A549 (cell line): Measurements from ENCODE around the gene RING1. TPM values are rescaled to one million over a fixed set of nuclear protein-coding genes. Genes with fewer than 3 reads are reported as not detected.
A peak's percentile ranks its signal among the peaks of the same experiment; 100 is the strongest.

Experiments
- ATAC-seq, 2 experiments: fragments of 200-7000 bp in 1 of 2; fragments of >200 bp in 1 of 2; cut with Nextera tagmentation in 1 of 2; cut with Tn5 transposase in 1 of 2; 3 replicates each; pipeline versions ENCODE4 v1.8.0 to v1.9.1; 2018 to 2020; ENCODE audit warnings: mild to moderate bottlenecking in 1 of 2, moderate library complexity in 1 of 2
- CTCF ChIA-PET: fragments of 300-600 bp; sonication (Branson Sonifier 250); formaldehyde crosslinking; extraction: SDS; loops from one replicate; lab custom pipeline; 2021; ENCODE audit warnings: antibody characterized with exemption, inconsistent platforms; lab: Yijun Ruan, JAX
- POLR2A ChIA-PET: fragments of 350-600 bp; formaldehyde crosslinking; extraction: SDS; loops from one replicate; lab custom pipeline; 2021; ENCODE audit warnings: antibody characterized with exemption, inconsistent platforms; lab: Yijun Ruan, JAX
- DNase-seq, 2 experiments: peaks; one replicate each; pipeline versions ENCODE4 v3.0.0 to v3.0.0-alpha.2; 2011 to 2016; ENCODE audit warnings: low read depth in 1 of 2, low spot score in 1 of 2
- FAIRE-seq: peaks from 2 replicates; lab custom pipeline; 2011; peaks lifted over from hg19 to GRCh38; lab: Jason Lieb, UNC
- H3K27ac ChIP-seq, 2 experiments: fragments of >200 bp; sonication (Bioruptor Twin); formaldehyde crosslinking; 3 replicates each; pipeline ENCODE4 v1.5.1; 2016 to 2017
- H3K4me1 ChIP-seq: fragments of >200 bp; sonication (Bioruptor Twin); formaldehyde crosslinking; 3 replicates; pipeline ENCODE4 v1.6.1; 2016
- H3K4me2 ChIP-seq: fragments of >200 bp; sonication (Bioruptor Twin); formaldehyde crosslinking; 3 replicates; pipeline ENCODE4 v1.6.1; 2016
- H3K4me3 ChIP-seq: fragments of >200 bp; sonication (Bioruptor Twin); formaldehyde crosslinking; 3 replicates; pipeline ENCODE4 v1.5.1; 2016
- H3K9me3 ChIP-seq: fragments of >200 bp; sonication (Bioruptor Twin); formaldehyde crosslinking; 3 replicates; pipeline ENCODE4 v1.6.1; 2016
- BHLHE40 ChIP-seq: IDR thresholded peaks from 2 replicates; pipeline ENCODE4 v1.6.1; 2012; ENCODE audit warnings: low read depth, low read length, inconsistent platforms
- CBX2 ChIP-seq: fragments of 200-600 bp; sonication (generic); IDR thresholded peaks from 2 replicates; pipeline ENCODE4 v1.6.1; 2016; ENCODE audit warnings: low read depth, mild to moderate bottlenecking, borderline replicate concordance
- CBX8 ChIP-seq: fragments of 200-600 bp; sonication (generic); IDR thresholded peaks from 2 replicates; pipeline ENCODE4 v1.6.1; 2016
- CEBPB ChIP-seq, 2 experiments: fragments of >200 bp in 1 of 2; sonication (Bioruptor Twin) in 1 of 2; formaldehyde crosslinking in 1 of 2; IDR thresholded peaks; 2 replicates each; pipeline ENCODE4 v1.6.1; 2012 to 2016
- CHD4 ChIP-seq: fragments of 200-600 bp; sonication (generic); IDR thresholded peaks from 2 replicates; pipeline ENCODE4 v1.6.1; 2016; ENCODE audit warnings: antibody characterized with exemption, mild to moderate bottlenecking, borderline replicate concordance
- EHF ChIP-seq: fragments of 250-450 bp; sonication (Bioruptor Pico); IDR thresholded peaks from 2 replicates; pipeline ENCODE4 v1.5.0; 2020; ENCODE audit warnings: mild to moderate bottlenecking
- EHMT2 ChIP-seq: fragments of 200-600 bp; sonication (generic); IDR thresholded peaks from 2 replicates; pipeline ENCODE4 v1.6.1; 2016; ENCODE audit warnings: antibody characterized with exemption, low read depth, mild to moderate bottlenecking, moderate library complexity
- EP300 ChIP-seq, 2 experiments: fragments of >200 bp; sonication (Bioruptor Twin); formaldehyde crosslinking; IDR thresholded peaks; 2 replicates in 1 of 2; 3 replicates in 1 of 2; pipeline ENCODE4 v1.6.1; 2016 to 2017
- ESRRA ChIP-seq: fragments of 150-350 bp; IDR thresholded peaks from 2 replicates; pipeline ENCODE4 v1.6.1; 2014; ENCODE audit warnings: mild to moderate bottlenecking, low read length, borderline replicate concordance
- GATA3 ChIP-seq: IDR thresholded peaks from 2 replicates; pipeline ENCODE4 v1.6.1; 2012; ENCODE audit warnings: borderline replicate concordance
- MAFK ChIP-seq: fragments of 450-650 bp; IDR thresholded peaks from 2 replicates; pipeline ENCODE4 v1.6.1; 2014; ENCODE audit not compliant: partially characterized antibody
- MYC ChIP-seq: IDR thresholded peaks from 2 replicates; pipeline ENCODE4 v1.6.1; 2012; ENCODE audit warnings: mild to moderate bottlenecking, inconsistent platforms, low read length, improper control_type of control experiment, borderline replicate concordance
- NFE2L2 ChIP-seq: fragments of 150-350 bp; conservative IDR thresholded peaks from 2 replicates; pipeline ENCODE4 v1.6.1; 2014; ENCODE audit warnings: low read length
- RAD21 ChIP-seq, 2 experiments: fragments of >200 bp in 1 of 2; sonication (Bioruptor Twin) in 1 of 2; formaldehyde crosslinking in 1 of 2; IDR thresholded peaks in 1 of 2; conservative IDR thresholded peaks in 1 of 2; 2 replicates in 1 of 2; 3 replicates in 1 of 2; pipeline ENCODE4 v1.6.1; 2012 to 2018; ENCODE audit warnings: inconsistent platforms in 1 of 2
- SMC3 ChIP-seq: fragments of >200 bp; sonication (Bioruptor Twin); formaldehyde crosslinking; IDR thresholded peaks from 3 replicates; pipeline ENCODE4 v1.6.1; 2018; ENCODE audit warnings: inconsistent platforms
- SREBF2 ChIP-seq: fragments of 450-650 bp; IDR thresholded peaks from 2 replicates; pipeline ENCODE4 v1.6.1; 2014; ENCODE audit warnings: mild to moderate bottlenecking, moderate library complexity
- ZFP36 ChIP-seq: fragments of 450-650 bp; IDR thresholded peaks from 2 replicates; pipeline ENCODE4 v1.6.1; 2014; ENCODE audit warnings: borderline replicate concordance; ENCODE audit not compliant: partially characterized antibody
- ZSCAN20 ChIP-seq: fragments of 250-450 bp; sonication (Bioruptor Pico); IDR thresholded peaks from 2 replicates; pipeline ENCODE4 v1.8.0; 2022; ENCODE audit warnings: mild to moderate bottlenecking, moderate library complexity
- WGBS: methylation state at CpG from one replicate; pipeline ENCODE4 v1.1.6; 2017; ENCODE audit errors: missing lambda C conversion rate; 5-methylcytosine and 5-hydroxymethylcytosine counted together
- polyA plus RNA-seq, 4 experiments: library from polyadenylated mRNA; depleted of rRNA in 3 of 4; stranded (reverse); fragments of >200 nt; fragmentation: RNase III in 1 of 4; extraction: RNeasy Plus Mini Kit Qiagen cat#74134 plus additional on column Dnase treatment in 1 of 4; gene quantifications; 2 replicates in 3 of 4; 3 replicates in 1 of 4; pipeline ENCODE4 v1.2.3, GENCODE V29; 2011 to 2017
- TF ChIP-seq, protein P1 (sequence below): fragments of 200-600 bp; sonication (generic); IDR thresholded peaks from 2 replicates; pipeline ENCODE4 v1.6.1; 2016; ENCODE audit warnings: antibody characterized with exemption, mild to moderate bottlenecking, moderate library complexity
- TF ChIP-seq, protein P2 (sequence below): IDR thresholded peaks from 2 replicates; pipeline ENCODE4 v1.6.1; 2012; ENCODE audit warnings: low read depth, borderline replicate concordance
- TF ChIP-seq, protein P3 (sequence below): fragments of >200 bp; sonication (Bioruptor Twin); formaldehyde crosslinking; IDR thresholded peaks from 3 replicates; pipeline ENCODE4 v1.5.1; 2016
- TF ChIP-seq, protein P4 (sequence below): fragments of >200 bp; sonication (Bioruptor Twin); formaldehyde crosslinking; IDR thresholded peaks from 3 replicates; pipeline ENCODE4 v1.6.1; 2016

The RING1 gene
- polyA plus RNA-seq, 2 of the 4 experiments (the other 2 are of a cell fraction) = 12.7 to 35.0 TPM

DNA sequence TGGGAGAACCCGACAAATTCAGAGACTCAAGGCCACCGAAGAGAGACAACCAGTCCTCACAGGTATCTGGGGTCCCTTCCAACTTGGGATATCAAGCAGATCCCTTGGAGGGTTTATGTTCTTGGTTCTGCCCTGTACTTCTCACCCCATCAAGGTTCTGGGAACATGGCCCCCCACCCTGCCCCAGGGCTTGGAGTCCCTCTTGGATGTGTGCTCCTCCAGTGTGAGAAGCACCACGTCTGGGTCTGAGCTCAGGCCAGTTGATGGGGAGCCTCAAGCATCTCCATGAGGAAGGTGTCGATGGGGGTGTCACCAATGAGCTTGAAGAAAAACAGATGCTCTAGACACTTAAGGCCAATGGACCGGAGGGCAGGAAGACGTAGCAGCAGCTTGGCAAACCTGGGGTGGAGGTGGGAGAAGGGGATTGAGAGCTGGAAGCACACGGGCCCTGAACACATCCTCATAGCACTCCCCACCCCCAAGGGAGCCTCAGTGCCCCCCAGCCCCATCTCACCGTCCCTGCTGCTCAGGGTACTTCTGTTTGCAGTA is 13.8 kb upstream of the RING1 start:
- no peaks in the 10 kb centered on the region for H3K9me3 ChIP-seq
- TF ChIP-seq GATA3 = no peak
- no peak for TF ChIP-seq EHF
- TF ChIP-seq CBX2 = no peak
- no peak for TF ChIP-seq EHMT2
- no peak for TF ChIP-seq ESRRA
- no peak for TF ChIP-seq CEBPB (IDR thresholded peaks at IDR 0.05)
- no peak for TF ChIP-seq CBX8
- TF ChIP-seq MAFK = no peak
- TF ChIP-seq BHLHE40 = no peak
- no peak for TF ChIP-seq RAD21 (conservative IDR thresholded peaks at IDR 0.05 in 1 of 2, IDR thresholded peaks at IDR 0.05 in 1 of 2)
- TF ChIP-seq EP300 (IDR thresholded peaks at IDR 0.05) = no peak
- no peak for TF ChIP-seq SMC3
- no peak for TF ChIP-seq ZFP36
- TF ChIP-seq MYC = no peak
- no peak for TF ChIP-seq NFE2L2
- TF ChIP-seq SREBF2 = no peak
- TF ChIP-seq, all 56 proteins: peak for 0
- ChIA-PET CTCF (interaction anchor here (1.2 to 1.3 kb wide), 2 partner anchors 12 to 33 kb away, joined by 3 read pairs; no protein-coding TSS in a partner anchor), POLR2A (no interaction called here)
- ATAC-seq (no peak), DNase-seq (no peak), FAIRE-seq (no peak)
- H3K27ac ChIP-seq = no peak overlapping the region
- H3K4me3 ChIP-seq = no peak overlapping the region
- no peak overlapping the region for H3K4me2 ChIP-seq
- peaks cover 11% of the 10 kb centered on the region; the same call in 2 of the 3 replicates for H3K4me1 ChIP-seq
- 92% methylated on average over 8 of the region's 8 CpGs for WGBS

DNA sequence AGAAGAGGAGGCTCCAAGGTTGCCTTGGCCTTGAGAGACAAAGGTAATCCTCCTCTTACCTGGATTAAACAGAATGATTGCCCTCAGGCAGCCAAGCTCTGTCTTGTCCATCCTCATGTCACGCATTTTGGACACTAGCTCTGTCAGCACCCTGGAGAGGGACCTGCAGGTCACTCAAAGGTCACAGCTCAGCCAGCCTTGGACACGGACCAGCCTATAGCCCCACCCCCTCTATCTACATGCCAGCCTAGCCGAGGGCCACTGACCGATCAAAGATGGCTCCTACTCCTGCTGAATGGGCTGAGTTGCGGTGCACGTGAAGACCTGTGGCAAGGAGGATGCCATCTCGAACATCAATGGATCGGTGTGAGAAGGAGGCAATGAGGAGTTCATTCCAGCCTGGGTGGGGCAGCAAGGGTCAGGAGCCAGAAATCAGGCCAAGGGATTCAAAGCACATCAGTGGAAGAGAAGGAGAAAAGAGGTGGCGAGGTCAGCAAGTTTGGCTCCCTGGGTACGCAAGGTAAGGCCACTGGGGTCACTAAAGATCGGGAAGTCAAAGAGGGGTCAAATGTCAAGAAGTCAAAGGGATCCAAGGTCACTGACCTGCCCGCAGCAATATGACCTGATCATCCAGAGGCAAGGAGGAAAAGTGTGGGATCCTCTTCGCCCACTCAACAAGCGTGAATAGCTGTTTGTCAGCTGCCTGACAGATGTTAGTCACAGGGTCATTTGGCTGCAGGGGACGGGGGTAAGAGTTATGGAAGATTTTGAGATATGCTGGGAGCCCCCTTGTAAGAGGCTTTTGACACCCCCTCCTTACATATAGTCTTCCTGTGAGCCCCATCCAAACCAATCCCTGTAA is 12.8 kb upstream of the RING1 start:
- WGBS = 91% methylated on average over 14 of the region's 15 CpGs
- no peak for ATAC-seq
- CTCF ChIA-PET = interaction anchor here (1.0 to 3.6 kb wide), 5 partner anchors 9 to 52 kb away, joined by 3 to 25 read pairs (median 3); no protein-coding TSS in a partner anchor
- Histone ChIP-seq H3K4me3 (no peak overlapping the region), H3K4me2 (no peak overlapping the region), H3K4me1 (peaks cover 11% of the 10 kb centered on the region; the same call in 2 of the 3 replicates), H3K9me3 (no peaks in the 10 kb centered on the region), H3K27ac (no peak overlapping the region)
- no peak for FAIRE-seq
- POLR2A ChIA-PET = no interaction called here
- no peak for DNase-seq
- TF ChIP-seq, protein P1, sequence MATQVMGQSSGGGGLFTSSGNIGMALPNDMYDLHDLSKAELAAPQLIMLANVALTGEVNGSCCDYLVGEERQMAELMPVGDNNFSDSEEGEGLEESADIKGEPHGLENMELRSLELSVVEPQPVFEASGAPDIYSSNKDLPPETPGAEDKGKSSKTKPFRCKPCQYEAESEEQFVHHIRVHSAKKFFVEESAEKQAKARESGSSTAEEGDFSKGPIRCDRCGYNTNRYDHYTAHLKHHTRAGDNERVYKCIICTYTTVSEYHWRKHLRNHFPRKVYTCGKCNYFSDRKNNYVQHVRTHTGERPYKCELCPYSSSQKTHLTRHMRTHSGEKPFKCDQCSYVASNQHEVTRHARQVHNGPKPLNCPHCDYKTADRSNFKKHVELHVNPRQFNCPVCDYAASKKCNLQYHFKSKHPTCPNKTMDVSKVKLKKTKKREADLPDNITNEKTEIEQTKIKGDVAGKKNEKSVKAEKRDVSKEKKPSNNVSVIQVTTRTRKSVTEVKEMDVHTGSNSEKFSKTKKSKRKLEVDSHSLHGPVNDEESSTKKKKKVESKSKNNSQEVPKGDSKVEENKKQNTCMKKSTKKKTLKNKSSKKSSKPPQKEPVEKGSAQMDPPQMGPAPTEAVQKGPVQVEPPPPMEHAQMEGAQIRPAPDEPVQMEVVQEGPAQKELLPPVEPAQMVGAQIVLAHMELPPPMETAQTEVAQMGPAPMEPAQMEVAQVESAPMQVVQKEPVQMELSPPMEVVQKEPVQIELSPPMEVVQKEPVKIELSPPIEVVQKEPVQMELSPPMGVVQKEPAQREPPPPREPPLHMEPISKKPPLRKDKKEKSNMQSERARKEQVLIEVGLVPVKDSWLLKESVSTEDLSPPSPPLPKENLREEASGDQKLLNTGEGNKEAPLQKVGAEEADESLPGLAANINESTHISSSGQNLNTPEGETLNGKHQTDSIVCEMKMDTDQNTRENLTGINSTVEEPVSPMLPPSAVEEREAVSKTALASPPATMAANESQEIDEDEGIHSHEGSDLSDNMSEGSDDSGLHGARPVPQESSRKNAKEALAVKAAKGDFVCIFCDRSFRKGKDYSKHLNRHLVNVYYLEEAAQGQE = peak; percentile 54; the same call in 1 of the 2 replicates
- TF ChIP-seq MYC = no peak

DNA sequence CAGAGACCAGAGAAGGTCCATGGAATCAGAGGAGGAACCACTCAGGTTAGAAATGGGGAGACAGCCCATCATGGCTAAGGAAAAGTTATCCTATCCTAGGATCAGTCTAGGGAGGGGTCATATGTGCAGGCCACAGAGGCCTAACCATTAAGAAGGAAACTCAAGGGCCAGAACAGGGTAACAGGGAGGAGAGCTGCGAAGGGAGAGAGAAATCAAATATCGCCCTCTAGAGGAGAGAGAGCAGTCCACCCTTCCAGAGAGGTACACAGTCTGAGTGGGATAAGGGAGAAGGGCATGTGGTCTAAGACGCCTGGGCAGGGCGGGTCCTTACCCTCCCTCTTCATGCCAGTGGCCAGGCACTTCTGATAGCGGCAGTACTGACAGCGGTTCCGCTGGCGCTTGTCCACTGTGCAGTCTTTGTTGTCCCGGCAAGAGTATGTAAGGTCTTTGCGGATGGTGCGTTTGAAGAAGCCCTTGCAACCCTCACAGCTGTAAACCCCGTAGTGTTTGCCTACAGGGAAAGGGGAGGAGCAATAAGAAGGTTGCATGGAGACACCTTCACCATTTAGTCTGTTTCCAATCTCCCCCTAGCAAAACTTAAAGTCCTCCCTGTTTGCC is 10.8 kb upstream of the RING1 start:
- H3K27ac ChIP-seq = no peak overlapping the region
- ATAC-seq = peak; percentile 67 to 82; a peak in 5 of 6 replicates

More for the DNA sequence above, 10.8 kb upstream of the RING1 start:
- H3K4me2 ChIP-seq = peak overlapping the region; percentile 3; the same call in 1 of the 3 replicates
- TF ChIP-seq, protein P2, sequence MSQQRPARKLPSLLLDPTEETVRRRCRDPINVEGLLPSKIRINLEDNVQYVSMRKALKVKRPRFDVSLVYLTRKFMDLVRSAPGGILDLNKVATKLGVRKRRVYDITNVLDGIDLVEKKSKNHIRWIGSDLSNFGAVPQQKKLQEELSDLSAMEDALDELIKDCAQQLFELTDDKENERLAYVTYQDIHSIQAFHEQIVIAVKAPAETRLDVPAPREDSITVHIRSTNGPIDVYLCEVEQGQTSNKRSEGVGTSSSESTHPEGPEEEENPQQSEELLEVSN = no peak
- no peak for TF ChIP-seq ZSCAN20 (CRISPR knock-in tag)
- TF ChIP-seq, protein P3, sequence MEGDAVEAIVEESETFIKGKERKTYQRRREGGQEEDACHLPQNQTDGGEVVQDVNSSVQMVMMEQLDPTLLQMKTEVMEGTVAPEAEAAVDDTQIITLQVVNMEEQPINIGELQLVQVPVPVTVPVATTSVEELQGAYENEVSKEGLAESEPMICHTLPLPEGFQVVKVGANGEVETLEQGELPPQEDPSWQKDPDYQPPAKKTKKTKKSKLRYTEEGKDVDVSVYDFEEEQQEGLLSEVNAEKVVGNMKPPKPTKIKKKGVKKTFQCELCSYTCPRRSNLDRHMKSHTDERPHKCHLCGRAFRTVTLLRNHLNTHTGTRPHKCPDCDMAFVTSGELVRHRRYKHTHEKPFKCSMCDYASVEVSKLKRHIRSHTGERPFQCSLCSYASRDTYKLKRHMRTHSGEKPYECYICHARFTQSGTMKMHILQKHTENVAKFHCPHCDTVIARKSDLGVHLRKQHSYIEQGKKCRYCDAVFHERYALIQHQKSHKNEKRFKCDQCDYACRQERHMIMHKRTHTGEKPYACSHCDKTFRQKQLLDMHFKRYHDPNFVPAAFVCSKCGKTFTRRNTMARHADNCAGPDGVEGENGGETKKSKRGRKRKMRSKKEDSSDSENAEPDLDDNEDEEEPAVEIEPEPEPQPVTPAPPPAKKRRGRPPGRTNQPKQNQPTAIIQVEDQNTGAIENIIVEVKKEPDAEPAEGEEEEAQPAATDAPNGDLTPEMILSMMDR = peak; percentile 55
- TF ChIP-seq CHD4 = no peak
- TF ChIP-seq SMC3 = 0 out of 3 replicates have a peak, but pooled peaks have one; percentile 15
- peak in 1 of 2 experiments; percentile 46; a peak in 2 of 5 replicates for TF ChIP-seq RAD21 (conservative IDR thresholded peaks at IDR 0.05 in 1 of 2, IDR thresholded peaks at IDR 0.05 in 1 of 2)
- TF ChIP-seq, protein P4, sequence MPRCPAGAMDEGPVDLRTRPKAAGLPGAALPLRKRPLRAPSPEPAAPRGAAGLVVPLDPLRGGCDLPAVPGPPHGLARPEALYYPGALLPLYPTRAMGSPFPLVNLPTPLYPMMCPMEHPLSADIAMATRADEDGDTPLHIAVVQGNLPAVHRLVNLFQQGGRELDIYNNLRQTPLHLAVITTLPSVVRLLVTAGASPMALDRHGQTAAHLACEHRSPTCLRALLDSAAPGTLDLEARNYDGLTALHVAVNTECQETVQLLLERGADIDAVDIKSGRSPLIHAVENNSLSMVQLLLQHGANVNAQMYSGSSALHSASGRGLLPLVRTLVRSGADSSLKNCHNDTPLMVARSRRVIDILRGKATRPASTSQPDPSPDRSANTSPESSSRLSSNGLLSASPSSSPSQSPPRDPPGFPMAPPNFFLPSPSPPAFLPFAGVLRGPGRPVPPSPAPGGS = no peak
- TF ChIP-seq SREBF2 = no peak
- DNase-seq (peak; percentile 67 to 68), FAIRE-seq (no peak)
- peaks cover 20% of the 10 kb centered on the region; the same call in 2 of the 3 replicates for H3K4me1 ChIP-seq
- H3K9me3 ChIP-seq = no peaks in the 10 kb centered on the region
- H3K4me3 ChIP-seq = no peak overlapping the region
- ChIA-PET CTCF (interaction anchor here (0.8 to 3.6 kb wide), 17 partner anchors 8 to 887 kb away, joined by 3 to 25 read pairs (median 4); partner anchors contain the start of genes PFDN6, RING1, RPS18 and VPS52), POLR2A (no interaction called here)
- 46% methylated on average over 11 of the region's 12 CpGs for WGBS
